ENCODE measurements around the gene KRT27.

The KRT27 gene

DNA sequence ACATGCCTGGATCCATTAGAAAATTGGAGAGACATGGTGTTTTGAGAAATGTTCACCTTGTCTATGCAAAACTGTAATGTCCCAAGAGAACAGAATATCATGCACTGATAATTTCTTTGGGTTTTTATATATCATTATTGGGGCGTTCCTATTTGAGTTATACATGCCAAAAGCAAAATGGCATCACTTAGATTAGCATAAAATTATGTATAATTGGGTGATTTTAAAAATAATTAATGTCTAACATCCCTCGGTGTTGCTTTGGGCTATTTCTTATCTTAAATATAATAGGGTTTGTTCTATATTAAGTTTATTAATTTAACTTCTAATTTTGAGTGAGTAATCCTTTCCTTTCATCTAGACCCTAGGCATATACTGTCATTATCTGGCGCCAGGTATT, 17.5 kb upstream of the KRT27 start, which contains the start of gene KRT28:
KRT28 (minus strand) TSS at position 101 of the 400 bp plus-strand sequence; CDS start at position 35, 66 bp downstream.
- DNase-seq (ENCODE audit: low read depth, low spot score): no peak
- Histone ChIP-seq H3K36me3 (ENCODE audit: insufficient read depth, low read length) (no peaks in the 10 kb centered on the region), H3K4me3 (no peak within 1 kb of the TSS), H3K9ac (ENCODE audit: insufficient read length) (no peak within 1 kb of the TSS), H3K9me3 (ENCODE audit: low read depth, low read length) (peaks cover under 1% of the 10 kb centered on the region; the same call in 1 of the 2 replicates), H3K27ac (no peak within 1 kb of the TSS)
- TF ChIP-seq FOXP2 (optimal IDR thresholded peaks at IDR 0.05; ENCODE audit: control extremely low read depth, extremely low read length, insufficient read depth): no peak
- TF ChIP-seq EZH2 (IDR thresholded peaks at IDR 0.05): no peak
- TF ChIP-seq POLR2AphosphoS5 (IDR thresholded peaks at IDR 0.05; ENCODE audit: borderline replicate concordance, low read depth, low read length): no peak

DNA sequence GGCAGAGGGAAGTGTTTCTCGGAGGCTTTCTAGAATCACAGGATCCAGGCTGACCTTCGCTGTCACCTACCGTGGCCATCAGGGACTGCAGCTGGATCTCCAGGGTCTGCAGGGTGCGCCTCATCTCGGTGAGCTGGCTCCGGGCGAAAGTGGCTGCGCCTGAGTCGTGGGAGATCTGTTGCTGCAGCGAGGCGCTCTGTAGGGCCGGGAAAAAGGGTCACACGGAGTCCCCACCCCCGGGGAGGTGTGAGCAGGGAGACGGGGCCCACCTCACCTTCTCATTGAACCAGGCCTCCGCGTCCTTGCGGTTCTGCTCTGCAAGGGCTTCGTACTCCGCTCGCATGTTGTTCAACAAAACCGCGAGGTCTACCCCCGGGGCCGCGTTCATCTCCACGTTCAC, 14.5 kb upstream of the KRT27 start:
- no peak for TF ChIP-seq FOXP2 (optimal IDR thresholded peaks at IDR 0.05; ENCODE audit: control extremely low read depth, extremely low read length, insufficient read depth)
- no peak for TF ChIP-seq EZH2 (IDR thresholded peaks at IDR 0.05)
- no peak for TF ChIP-seq POLR2AphosphoS5 (IDR thresholded peaks at IDR 0.05; ENCODE audit: borderline replicate concordance, low read depth, low read length)
- H3K36me3 ChIP-seq (ENCODE audit: insufficient read depth, low read length): no peaks in the 10 kb centered on the region
- no peaks in the 10 kb centered on the region for H3K9me3 ChIP-seq (ENCODE audit: low read depth, low read length)
- DNase-seq (ENCODE audit: low read depth, low spot score): no peak
- no peak overlapping the region for H3K27ac ChIP-seq
- H3K9ac ChIP-seq (ENCODE audit: insufficient read length): no peak overlapping the region
- no peak overlapping the region for H3K4me3 ChIP-seq

DNA sequence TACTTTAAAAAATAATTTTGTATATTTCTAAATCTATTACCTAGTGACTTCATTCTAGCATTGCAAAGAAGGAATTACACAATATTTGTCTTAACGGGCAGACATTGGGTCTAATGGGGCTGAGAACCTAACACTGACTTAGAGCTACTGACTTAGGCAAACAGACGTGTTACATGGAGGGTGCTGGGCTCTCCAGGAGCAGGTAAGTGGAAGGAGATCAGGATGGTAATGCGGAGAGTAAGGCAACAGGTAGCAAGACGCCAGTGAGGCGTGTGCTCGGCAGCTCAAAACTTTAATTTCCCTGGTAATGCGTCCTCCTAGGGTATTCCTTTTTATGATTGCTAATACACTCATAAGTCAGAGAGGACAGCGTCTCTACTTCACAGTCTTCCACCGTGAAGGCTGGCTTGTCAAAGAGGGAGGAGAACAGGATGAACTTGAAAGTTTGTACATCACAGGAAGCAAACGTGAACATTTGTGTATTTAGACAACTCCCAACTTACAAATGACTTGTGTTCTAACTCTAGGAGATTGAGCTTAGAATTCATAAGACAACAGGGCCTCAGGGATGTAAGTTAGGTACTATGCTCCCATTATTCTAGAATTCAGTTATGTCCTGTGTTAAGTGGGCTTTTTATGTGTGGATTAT, 12.8 kb upstream of the KRT27 start:
- no peak for TF ChIP-seq POLR2AphosphoS5 (IDR thresholded peaks at IDR 0.05; ENCODE audit: borderline replicate concordance, low read depth, low read length)
- TF ChIP-seq EZH2 (IDR thresholded peaks at IDR 0.05): no peak
- Histone ChIP-seq H3K4me3 (no peak overlapping the region), H3K27ac (no peak overlapping the region), H3K36me3 (ENCODE audit: insufficient read depth, low read length) (no peaks in the 10 kb centered on the region), H3K9ac (ENCODE audit: insufficient read length) (no peak overlapping the region), H3K9me3 (ENCODE audit: low read depth, low read length) (no peaks in the 10 kb centered on the region)
- no peak for DNase-seq (ENCODE audit: low read depth, low spot score)

DNA sequence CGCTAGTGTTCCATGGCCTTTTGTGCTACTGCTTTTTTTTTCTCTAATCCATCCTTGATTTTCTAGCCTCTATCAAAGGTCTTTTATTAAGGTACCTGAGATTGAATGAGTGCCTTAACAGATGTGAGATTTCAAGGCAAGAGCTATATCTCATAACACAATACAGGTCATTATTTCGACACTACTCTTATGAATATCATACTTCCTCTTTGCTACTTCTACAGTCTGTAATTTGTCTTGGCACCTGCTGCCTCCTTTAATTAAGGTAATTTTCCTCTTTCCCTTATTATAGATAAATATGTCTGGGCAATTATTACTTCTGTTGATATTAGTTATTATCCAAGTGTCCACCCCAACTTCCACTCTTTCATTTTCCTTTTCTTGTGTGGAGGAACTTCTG, 12.1 kb upstream of the KRT27 start:
- no peak for DNase-seq (ENCODE audit: low read depth, low spot score)
- TF ChIP-seq POLR2AphosphoS5 (IDR thresholded peaks at IDR 0.05; ENCODE audit: borderline replicate concordance, low read depth, low read length) (no peak), EZH2 (IDR thresholded peaks at IDR 0.05) (no peak), FOXP2 (optimal IDR thresholded peaks at IDR 0.05; ENCODE audit: control extremely low read depth, extremely low read length, insufficient read depth) (no peak)
- Histone ChIP-seq H3K36me3 (ENCODE audit: insufficient read depth, low read length) (no peaks in the 10 kb centered on the region), H3K4me3 (no peak overlapping the region), H3K9ac (ENCODE audit: insufficient read length) (no peak overlapping the region), H3K27ac (no peak overlapping the region), H3K9me3 (ENCODE audit: low read depth, low read length) (no peaks in the 10 kb centered on the region)

DNA sequence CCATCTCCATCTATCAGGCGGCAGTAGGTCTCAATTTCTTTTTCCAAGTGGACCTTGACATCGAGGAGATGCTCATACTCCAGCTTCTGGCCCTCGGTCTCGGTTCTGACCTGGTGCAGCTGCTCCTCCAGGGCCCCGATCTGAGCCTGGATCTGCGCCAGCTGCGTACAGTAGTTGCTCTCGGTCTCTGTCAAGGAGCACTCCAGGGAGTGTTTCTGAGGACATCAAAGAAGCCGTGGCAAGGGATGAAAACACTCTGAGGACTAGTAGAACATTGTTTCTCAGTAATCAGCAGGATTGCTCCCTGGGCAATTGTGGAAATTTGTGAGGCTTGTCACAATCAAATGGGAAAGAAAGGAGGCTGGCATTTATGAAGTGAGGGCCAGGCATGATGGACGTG, 11.5 kb upstream of the KRT27 start:
- no peak for DNase-seq (ENCODE audit: low read depth, low spot score)
- no peak for TF ChIP-seq EZH2 (IDR thresholded peaks at IDR 0.05)
- no peak for TF ChIP-seq POLR2AphosphoS5 (IDR thresholded peaks at IDR 0.05; ENCODE audit: borderline replicate concordance, low read depth, low read length)
- no peak for TF ChIP-seq FOXP2 (optimal IDR thresholded peaks at IDR 0.05; ENCODE audit: control extremely low read depth, extremely low read length, insufficient read depth)

DNA sequence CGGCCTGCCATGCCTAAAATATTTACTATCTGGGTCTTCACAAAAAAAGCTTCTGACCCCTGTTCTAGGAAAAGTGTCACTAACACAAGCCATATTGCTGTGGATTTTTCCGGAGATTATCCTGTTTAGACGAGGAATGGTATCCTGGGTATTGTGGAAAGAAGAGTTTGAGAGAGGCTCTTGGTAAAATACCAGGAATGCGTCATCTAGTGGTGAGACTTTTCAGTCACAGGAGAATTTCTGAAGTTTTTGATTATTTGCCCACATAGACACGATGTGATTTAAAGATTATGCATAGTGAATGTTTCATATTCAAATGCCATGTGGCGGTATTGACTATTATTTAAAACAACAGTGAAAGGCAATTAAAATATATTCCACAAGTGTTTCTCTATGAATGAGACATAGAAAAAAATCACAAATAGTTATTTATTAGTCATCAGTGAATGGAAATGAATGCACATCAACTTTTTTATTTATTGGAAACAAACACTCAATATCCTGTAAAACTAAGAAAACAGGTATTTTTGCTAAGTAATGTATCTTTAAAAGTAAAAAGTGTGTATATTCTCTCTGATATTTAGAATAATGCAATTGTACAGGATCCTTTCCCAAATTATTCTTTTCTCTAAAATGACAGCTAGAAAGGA, 9.6 kb upstream of the KRT27 start:
- H3K27ac ChIP-seq: no peak overlapping the region
- no peak overlapping the region for H3K9ac ChIP-seq (ENCODE audit: insufficient read length)
- H3K9me3 ChIP-seq (ENCODE audit: low read depth, low read length): no peaks in the 10 kb centered on the region
- TF ChIP-seq POLR2AphosphoS5 (IDR thresholded peaks at IDR 0.05; ENCODE audit: borderline replicate concordance, low read depth, low read length) (no peak), EZH2 (IDR thresholded peaks at IDR 0.05) (no peak), FOXP2 (optimal IDR thresholded peaks at IDR 0.05; ENCODE audit: control extremely low read depth, extremely low read length, insufficient read depth) (no peak)
- no peak for DNase-seq (ENCODE audit: low read depth, low spot score)
- H3K4me3 ChIP-seq: no peak overlapping the region
- no peaks in the 10 kb centered on the region for H3K36me3 ChIP-seq (ENCODE audit: insufficient read depth, low read length)

More for the DNA sequence above, 11.5 kb upstream of the KRT27 start:
- Histone ChIP-seq H3K4me3 (no peak overlapping the region), H3K9me3 (ENCODE audit: low read depth, low read length) (no peaks in the 10 kb centered on the region), H3K27ac (no peak overlapping the region), H3K36me3 (ENCODE audit: insufficient read depth, low read length) (no peaks in the 10 kb centered on the region), H3K9ac (ENCODE audit: insufficient read length) (no peak overlapping the region)

DNA sequence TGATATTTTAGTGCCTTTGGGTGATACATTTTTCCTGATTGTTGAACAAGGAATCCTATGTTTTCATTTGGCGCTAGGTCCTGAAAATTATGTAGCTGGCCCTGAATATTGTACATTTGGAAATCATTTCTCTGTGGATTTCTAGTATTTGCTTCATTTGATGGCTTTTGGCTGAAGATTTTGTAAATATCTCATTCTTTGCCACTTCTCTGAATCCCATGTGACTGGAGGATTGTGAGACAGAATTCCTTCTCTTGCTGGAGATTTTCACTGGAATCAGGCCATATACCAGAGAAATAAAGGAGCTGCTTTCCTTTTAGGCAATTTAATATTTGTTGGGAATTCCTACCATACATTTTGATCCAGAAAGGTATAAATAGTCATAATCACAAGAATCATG, 8.8 kb upstream of the KRT27 start:
- Histone ChIP-seq H3K4me3 (no peak overlapping the region), H3K9ac (ENCODE audit: insufficient read length) (peak overlapping the region; percentile 3), H3K9me3 (ENCODE audit: low read depth, low read length) (no peaks in the 10 kb centered on the region), H3K27ac (peak overlapping the region; percentile 51; the same call in 1 of the 2 replicates), H3K36me3 (ENCODE audit: insufficient read depth, low read length) (no peaks in the 10 kb centered on the region)
- TF ChIP-seq EZH2 (IDR thresholded peaks at IDR 0.05) (no peak), POLR2AphosphoS5 (IDR thresholded peaks at IDR 0.05; ENCODE audit: borderline replicate concordance, low read depth, low read length) (no peak), FOXP2 (optimal IDR thresholded peaks at IDR 0.05; ENCODE audit: control extremely low read depth, extremely low read length, insufficient read depth) (no peak)
- no peak for DNase-seq (ENCODE audit: low read depth, low spot score)

DNA sequence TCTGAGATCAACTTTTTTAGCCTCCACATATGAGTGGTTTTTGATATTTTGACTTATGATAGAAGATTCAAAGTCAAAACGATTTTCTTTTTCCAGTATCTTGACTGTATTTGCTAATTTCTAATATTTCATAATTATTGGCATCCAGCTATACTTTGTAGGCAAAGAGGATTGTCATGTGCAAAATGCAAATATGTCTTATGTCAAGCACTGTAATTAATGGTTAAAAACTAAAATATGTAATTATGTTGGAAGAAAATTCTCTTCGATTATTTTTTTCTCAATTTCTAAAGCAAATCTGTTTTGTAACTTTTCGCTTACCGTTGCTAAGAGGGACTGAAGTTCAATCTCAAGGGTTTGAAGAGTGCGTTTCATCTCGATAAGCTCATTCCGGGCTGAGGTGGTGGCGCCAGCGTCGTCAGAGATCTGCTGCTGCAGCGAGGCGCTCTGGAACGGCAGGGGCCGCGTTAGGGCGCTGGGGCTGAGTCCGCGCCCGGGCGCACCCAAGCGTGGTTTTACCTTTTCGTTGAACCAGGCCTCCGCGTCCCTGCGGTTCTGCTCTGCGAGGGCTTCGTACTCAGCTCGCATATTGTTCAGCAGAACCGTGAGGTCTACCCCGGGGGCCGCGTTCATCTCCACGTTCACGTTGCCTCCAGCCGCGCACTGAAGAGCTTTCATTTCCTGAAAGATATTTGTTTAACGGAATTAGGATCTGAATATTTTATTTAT, 3.0 kb downstream of the KRT27 start:
- Histone ChIP-seq H3K36me3 (ENCODE audit: insufficient read depth, low read length) (no peaks in the 10 kb centered on the region), H3K27ac (0 out of 2 replicates have a peak overlapping the region, but pooled peaks have one; percentile 7), H3K4me3 (peak overlapping the region; percentile 68), H3K9me3 (ENCODE audit: low read depth, low read length) (no peaks in the 10 kb centered on the region), H3K9ac (ENCODE audit: insufficient read length) (peak overlapping the region; percentile 42)
- no peak for TF ChIP-seq FOXP2 (optimal IDR thresholded peaks at IDR 0.05; ENCODE audit: control extremely low read depth, extremely low read length, insufficient read depth)
- DNase-seq (ENCODE audit: low read depth, low spot score): no peak

All from SK-N-MC (cell line).